GM21390 (cell line): Measurements from ENCODE around the gene PLCD3.

Experiments
- ATAC-seq: cut with Tn5 transposase; IDR thresholded peaks from one replicate; pipeline ENCODE4 v1.9.1; 2021; ENCODE audit not compliant: unreplicated experiment

The PLCD3 gene

GRCh38 chr17:45081047-45081703 is 51.1 kb downstream of the PLCD3 start:
- ATAC-seq = no peak

DNA sequence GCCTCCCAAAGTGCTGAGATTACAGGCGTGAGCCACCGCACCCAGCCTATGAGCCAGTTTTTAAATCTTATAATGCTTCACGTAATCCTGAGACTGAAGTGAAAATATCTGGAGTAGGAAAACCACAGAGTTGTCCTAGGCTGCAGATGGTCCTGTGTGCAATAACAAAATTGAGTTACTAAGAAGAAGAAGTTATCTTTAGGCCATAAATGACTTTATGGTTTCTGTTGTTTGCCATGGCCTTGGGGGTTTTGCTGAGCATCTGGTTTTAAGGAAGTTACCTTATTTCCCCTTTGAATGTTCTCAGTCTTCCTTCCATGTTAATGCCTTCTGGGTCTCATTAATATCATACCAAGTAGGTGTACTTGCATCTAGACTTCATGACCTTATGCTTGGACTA is 54.7 kb downstream of the PLCD3 start:
- ATAC-seq = no peak

GRCh38 chr17:45073414-45074070 is 58.8 kb downstream of the PLCD3 start:
- no peak for ATAC-seq

DNA sequence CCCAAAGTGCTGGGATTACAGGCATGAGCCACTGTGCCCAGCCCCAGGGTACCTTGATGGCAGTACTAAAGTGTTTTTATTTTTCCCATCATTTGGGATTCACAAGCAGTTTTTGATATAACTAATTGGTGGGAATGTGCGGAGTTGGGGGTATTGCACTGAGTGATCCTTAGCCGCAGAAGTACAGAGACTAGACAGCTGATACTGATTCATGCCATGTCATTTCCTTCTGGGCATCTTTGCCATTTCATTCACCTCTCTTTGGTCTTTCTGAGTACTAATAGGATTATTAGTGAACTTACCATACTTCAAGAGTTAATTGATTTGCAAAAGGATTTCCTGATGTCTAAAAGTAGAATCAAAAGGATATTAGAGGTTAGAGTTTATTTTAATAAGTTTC is 61.5 kb downstream of the PLCD3 start:
- no peak for ATAC-seq

GRCh38 chr17:45070001-45070400 is 62.3 kb downstream of the PLCD3 start:
- ATAC-seq = no peak

DNA sequence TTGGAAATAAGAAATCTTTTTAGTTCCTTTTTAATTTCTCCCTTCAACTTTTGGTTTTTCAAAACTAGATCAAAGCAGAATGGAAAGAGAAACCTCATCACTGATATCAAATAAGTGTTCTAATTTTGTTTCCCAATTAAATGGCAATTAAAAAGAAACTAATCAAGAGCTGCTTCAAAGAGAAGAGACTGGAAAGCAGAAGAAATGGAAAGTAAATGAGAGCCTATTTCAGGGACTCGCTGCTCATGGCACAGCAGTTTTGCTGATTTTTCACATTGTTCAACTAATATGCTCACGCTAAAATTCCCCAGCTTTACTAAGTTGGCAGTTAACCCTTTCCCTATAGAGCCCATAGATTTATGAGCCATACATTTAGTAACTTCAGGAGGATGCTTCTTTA is 64.7 kb downstream of the PLCD3 start:
- ATAC-seq = no peak

DNA sequence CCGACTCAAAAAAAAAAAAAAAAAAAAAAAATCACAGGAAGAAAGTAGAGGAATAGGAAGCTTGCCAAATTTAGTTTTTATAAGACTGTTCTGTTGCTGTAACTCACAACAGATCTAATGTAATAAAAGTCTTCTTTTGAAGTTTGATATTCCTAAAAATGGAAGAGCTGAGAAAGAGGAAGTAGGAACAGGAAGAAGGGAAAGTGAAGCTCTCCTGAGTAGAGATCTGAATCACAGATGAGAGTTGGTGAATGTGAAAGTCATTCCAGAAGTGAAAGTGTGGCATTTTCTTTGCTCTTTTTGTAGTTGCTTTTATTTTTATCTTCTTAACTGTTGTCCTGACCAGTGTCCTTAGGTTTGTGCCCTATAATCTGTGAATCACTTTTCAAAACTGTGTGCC is 69.1 kb downstream of the PLCD3 start:
- no peak for ATAC-seq

DNA sequence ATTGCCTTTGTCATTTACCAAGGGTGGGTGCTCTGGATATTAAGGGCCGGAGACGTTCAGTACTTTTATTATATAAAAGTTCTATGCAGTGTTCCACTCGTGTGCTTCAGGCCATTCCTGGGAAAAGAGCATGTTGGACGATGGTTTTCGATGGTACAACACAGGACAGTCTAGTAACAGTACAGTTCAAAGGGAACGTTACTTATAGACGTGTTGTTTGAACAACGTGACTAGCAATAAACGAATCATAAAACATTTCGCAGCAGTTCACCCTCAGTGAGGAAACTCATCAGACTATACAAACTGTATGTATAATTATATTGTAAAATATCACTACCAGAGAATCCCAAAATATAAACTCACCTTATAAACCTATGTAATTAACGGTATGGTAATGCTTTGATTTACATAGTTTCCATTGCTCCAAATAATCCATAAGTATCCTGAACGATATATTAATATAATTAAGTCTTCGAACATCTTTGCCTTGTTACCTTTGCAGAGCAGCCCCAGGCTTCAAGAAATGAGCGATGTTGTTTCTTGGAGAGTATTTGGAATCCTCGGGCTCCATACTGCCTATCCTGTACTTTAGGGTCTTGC is 70.6 kb downstream of the PLCD3 start:
- ATAC-seq = no peak

GRCh38 chr17:45060797-45061605 is 71.3 kb downstream of the PLCD3 start, which contains the start of gene NMT1:
TSS of gene NMT1 (plus strand) at chr17:45061317. CDS start at chr17:45061330, 13 bp downstream.
- peak; percentile 86 for ATAC-seq

DNA sequence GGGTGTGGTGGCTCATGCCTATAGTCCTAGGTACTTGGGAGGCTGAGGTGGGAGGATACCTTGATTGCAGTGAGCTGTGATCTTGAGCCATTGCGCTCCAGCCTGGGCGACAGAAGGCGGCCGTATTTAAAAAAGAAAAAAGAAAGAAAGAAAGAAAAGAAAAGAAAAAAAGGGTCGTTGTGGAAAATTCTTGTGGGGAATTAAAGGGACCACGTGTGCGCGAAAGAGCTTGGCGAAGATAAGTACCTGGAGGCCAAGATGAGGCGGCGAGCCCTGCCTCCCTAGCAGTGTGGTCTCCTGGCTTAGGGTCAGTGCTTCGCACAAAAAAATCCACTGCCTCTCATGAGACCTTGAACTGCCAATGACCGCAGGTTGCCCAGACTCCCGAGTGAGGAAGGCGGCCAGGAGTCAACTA is 71.9 kb downstream of the PLCD3 start:
- ATAC-seq = no peak
